Astrocyte (in vitro differentiated cells and primary cell): ENCODE results near the gene CALML6. TPM values are rescaled to one million over a fixed set of nuclear protein-coding genes. Genes with fewer than 3 reads are reported as not detected.

Experiments used
- DNase-seq: peaks from one replicate; pipeline ENCODE4 v3.0.0-alpha.2; 2010; ENCODE audit warnings: low read depth
- FAIRE-seq: peaks from 2 replicates; lab custom pipeline; 2011; peaks lifted over from hg19 to GRCh38; lab: Jason Lieb, UNC
- H2AFZ ChIP-seq: 2 replicates; pipeline ENCODE4 v1.6.0; 2012; ENCODE audit warnings: low read depth, low read length, inconsistent platforms
- H3K27ac ChIP-seq: 2 replicates; pipeline ENCODE4 v1.5.1; 2011; ENCODE audit warnings: low read depth, low read length, inconsistent platforms
- H3K27me3 ChIP-seq: 2 replicates; pipeline ENCODE4 v1.6.0; 2011; ENCODE audit warnings: low read length, inconsistent platforms; ENCODE audit not compliant: insufficient read depth
- H3K36me3 ChIP-seq: 2 replicates; pipeline ENCODE4 v1.5.1; 2011; ENCODE audit warnings: low read length, inconsistent platforms; ENCODE audit not compliant: insufficient read depth
- H3K4me1 ChIP-seq: 2 replicates; pipeline ENCODE4 v1.5.1; 2011; ENCODE audit warnings: low read length, inconsistent platforms; ENCODE audit not compliant: insufficient read depth
- H3K4me2 ChIP-seq: 2 replicates; pipeline ENCODE4 v1.6.0; 2012; ENCODE audit warnings: low read length, inconsistent platforms
- H3K4me3 ChIP-seq: 2 replicates; pipeline ENCODE4 v1.5.1; 2011; ENCODE audit warnings: low read depth, mild to moderate bottlenecking, low read length, inconsistent platforms; ENCODE audit not compliant: insufficient read depth
- H3K79me2 ChIP-seq: 2 replicates; pipeline ENCODE4 v1.6.0; 2012; ENCODE audit warnings: mild to moderate bottlenecking, low read length, inconsistent platforms; ENCODE audit not compliant: insufficient read depth
- H3K9ac ChIP-seq: 2 replicates; pipeline ENCODE4 v1.6.0; 2012; ENCODE audit warnings: mild to moderate bottlenecking, low read length, inconsistent platforms
- H3K9me3 ChIP-seq: 2 replicates; pipeline ENCODE4 v1.5.1; 2012; ENCODE audit warnings: low read depth, mild to moderate bottlenecking, low read length, inconsistent platforms; ENCODE audit not compliant: insufficient read depth
- H4K20me1 ChIP-seq: 2 replicates; pipeline ENCODE4 v1.6.0; 2012; ENCODE audit warnings: low read length, inconsistent platforms; ENCODE audit not compliant: insufficient read depth
- H3K27ac Mint-ChIP-seq: one replicate; pipeline ENCODE4 v1.8.0; 2021; ENCODE audit warnings: mild to moderate bottlenecking, mixed read lengths; ENCODE audit not compliant: unreplicated experiment
- H3K27me3 Mint-ChIP-seq: one replicate; pipeline ENCODE4 v1.8.0; 2021; ENCODE audit warnings: low read depth, mixed read lengths; ENCODE audit not compliant: unreplicated experiment
- H3K36me3 Mint-ChIP-seq: one replicate; pipeline ENCODE4 v1.8.0; 2021; ENCODE audit warnings: low read depth, mixed read lengths; ENCODE audit not compliant: unreplicated experiment
- H3K4me1 Mint-ChIP-seq: one replicate; pipeline ENCODE4 v1.8.0; 2021; ENCODE audit warnings: low read depth, mixed read lengths; ENCODE audit not compliant: unreplicated experiment
- H3K4me3 Mint-ChIP-seq: one replicate; pipeline ENCODE4 v1.8.0; 2021; ENCODE audit warnings: mild to moderate bottlenecking, moderate library complexity, mixed read lengths; ENCODE audit not compliant: unreplicated experiment
- H3K9me3 Mint-ChIP-seq: one replicate; pipeline ENCODE4 v1.8.0; 2021; ENCODE audit warnings: mild to moderate bottlenecking, mixed read lengths; ENCODE audit not compliant: unreplicated experiment
- CTCF ChIP-seq: IDR thresholded peaks from 2 replicates; pipeline ENCODE4 v1.5.1; 2011; ENCODE audit warnings: low read depth, mild to moderate bottlenecking, inconsistent platforms, low read length, moderate library complexity; ENCODE audit not compliant: insufficient read depth
- EZH2 ChIP-seq: IDR thresholded peaks from 2 replicates; pipeline ENCODE4 v1.6.1; 2012; ENCODE audit warnings: mild to moderate bottlenecking, low read length, inconsistent platforms; ENCODE audit not compliant: insufficient read depth
- total RNA-seq: library from RNA; stranded (reverse); gene quantifications from 2 replicates; pipeline ENCODE4 v1.2.1, GENCODE V29; 2021

CALML6 gene
- total RNA-seq, 1 donor from 2014 or later = 0.91 TPM

DNA sequence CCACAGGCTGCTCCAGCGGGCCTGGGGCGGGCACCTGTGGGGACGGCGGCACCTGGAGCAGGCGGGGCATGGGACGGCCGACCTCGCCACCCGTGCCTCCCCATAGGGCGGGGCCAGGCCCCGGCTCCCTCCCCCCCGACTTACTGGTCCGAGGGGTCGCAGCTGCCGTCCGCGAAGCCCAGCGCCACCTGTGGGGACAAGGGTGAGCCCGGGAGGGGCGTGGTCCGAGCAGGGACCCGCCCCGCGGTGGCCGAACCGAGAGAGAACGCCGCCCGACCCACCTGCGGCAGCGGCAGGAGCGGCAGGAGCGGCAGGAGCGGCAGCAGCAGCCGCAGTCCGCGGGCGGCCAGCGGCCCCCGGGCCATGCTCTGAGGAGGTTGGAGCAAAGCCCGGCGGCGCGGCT, 3.8 kb downstream of the CALML6 start, which contains the start of gene TMEM52:
Gene TMEM52, minus strand, starts transcription at position 379 of the 403 bp plus-strand sequence. Its CDS starts 14 bp downstream, at position 365.
- peaks cover 6% of the 10 kb centered on the region for H3K4me1 ChIP-seq
- H3K36me3 ChIP-seq = no peaks in the 10 kb centered on the region
- H3K36me3 Mint-ChIP-seq = no peaks in the 10 kb centered on the region
- FAIRE-seq (no peak), DNase-seq (no peak)
- peak within 1 kb of the TSS; percentile 55 for H3K4me3 ChIP-seq
- H3K27ac ChIP-seq = no peak within 1 kb of the TSS
- no peak for TF ChIP-seq EZH2
- no peak for TF ChIP-seq CTCF
- H3K9me3 ChIP-seq = no peaks in the 10 kb centered on the region
- no peaks in the 10 kb centered on the region for H3K4me1 Mint-ChIP-seq
- no peaks in the 10 kb centered on the region for H3K27me3 ChIP-seq
- H3K79me2 ChIP-seq = no peaks in the 10 kb centered on the region
- H2AFZ ChIP-seq = peak within 1 kb of the TSS; percentile 92
- no peak within 1 kb of the TSS for H3K4me3 Mint-ChIP-seq
- peak within 1 kb of the TSS; percentile 41 for H3K9ac ChIP-seq
- H3K9me3 Mint-ChIP-seq = no peaks in the 10 kb centered on the region
- peak within 1 kb of the TSS; percentile 84 for H3K4me2 ChIP-seq
- no peaks in the 10 kb centered on the region for H4K20me1 ChIP-seq
- no peak within 1 kb of the TSS for H3K27ac Mint-ChIP-seq
- H3K27me3 Mint-ChIP-seq = peaks cover 23% of the 10 kb centered on the region

DNA sequence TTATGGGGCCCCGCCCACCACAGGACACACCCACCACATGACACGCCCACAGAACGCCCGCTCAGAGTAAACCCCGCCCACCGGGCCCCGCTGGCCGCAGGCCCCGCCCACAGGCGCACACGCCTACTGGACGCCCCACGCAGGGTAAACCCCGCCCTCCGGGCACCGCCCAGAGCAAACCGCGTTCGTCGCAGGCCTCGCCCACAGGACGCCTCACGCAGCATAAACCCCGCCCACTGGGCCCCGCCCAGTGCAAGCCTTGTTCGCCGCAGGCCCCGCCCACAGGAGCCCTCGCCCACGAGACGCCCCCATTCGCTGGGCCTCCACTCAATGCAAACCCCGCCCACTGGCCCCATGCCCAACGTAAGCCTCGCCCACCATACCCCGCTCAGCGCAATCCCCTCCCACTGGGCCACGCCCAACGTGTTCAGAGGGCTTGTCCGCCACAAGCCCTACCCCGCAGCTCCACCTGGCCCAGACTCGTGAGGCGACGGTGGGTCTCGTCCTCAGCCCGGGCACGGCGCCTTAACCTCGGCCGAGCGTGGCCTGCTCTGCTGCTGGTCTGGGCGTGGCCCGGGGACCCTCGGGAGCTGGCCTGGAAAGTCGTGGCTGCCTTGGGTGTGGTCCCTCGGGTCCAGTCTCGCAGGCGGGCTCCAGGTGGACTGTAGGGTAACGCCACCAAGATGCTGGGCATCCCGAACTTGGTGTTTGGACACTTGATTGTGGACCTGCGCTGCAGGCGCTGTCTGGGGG, 4.4 kb downstream of the CALML6 start:
- TF ChIP-seq EZH2 (no peak), CTCF (no peak)
- Mint-ChIP-seq H3K9me3 (no peaks in the 10 kb centered on the region), H3K36me3 (no peaks in the 10 kb centered on the region), H3K27ac (no peak overlapping the region), H3K27me3 (peaks cover 22% of the 10 kb centered on the region), H3K4me1 (no peaks in the 10 kb centered on the region), H3K4me3 (no peak overlapping the region)
- H3K9me3 ChIP-seq = no peaks in the 10 kb centered on the region
- peak overlapping the region; percentile 84 for H3K4me2 ChIP-seq
- no peaks in the 10 kb centered on the region for H3K27me3 ChIP-seq
- H3K27ac ChIP-seq = no peak overlapping the region
- peaks cover 6% of the 10 kb centered on the region for H3K4me1 ChIP-seq
- peak overlapping the region; percentile 55 for H3K4me3 ChIP-seq
- no peak for FAIRE-seq
- H4K20me1 ChIP-seq = no peaks in the 10 kb centered on the region
- no peaks in the 10 kb centered on the region for H3K36me3 ChIP-seq
- DNase-seq = peak; percentile 77
- H3K79me2 ChIP-seq = no peaks in the 10 kb centered on the region
- no peak overlapping the region for H3K9ac ChIP-seq
- H2AFZ ChIP-seq = peak overlapping the region; percentile 92
